Neural progenitor cell (in vitro differentiated cells): ENCODE measurements around the gene BRD4. TPM values are rescaled to one million over a fixed set of nuclear protein-coding genes. Genes with fewer than 3 reads are reported as not detected.

Source experiments
- DNase-seq: peaks from one replicate; pipeline ENCODE4 v3.0.0-alpha.2; 2016; ENCODE audit warnings: low spot score
- H2AFZ ChIP-seq: fragments of 200-600 bp; sonication (generic); replicated peaks from 2 replicates; pipeline ENCODE4 v1.6.1; 2016; ENCODE audit warnings: antibody characterized with exemption
- H3F3A ChIP-seq: fragments of 200-600 bp; sonication (generic); 2 replicates; pipeline ENCODE4 v1.6.1; 2016; ENCODE audit warnings: antibody characterized with exemption, low read depth
- H3K27ac ChIP-seq: fragments of 200-600 bp; sonication (generic); 2 replicates; pipeline ENCODE4 v1.5.1; 2016; ENCODE audit warnings: mild to moderate bottlenecking
- H3K27me3 ChIP-seq: fragments of 200-600 bp; sonication (generic); 2 replicates; pipeline ENCODE4 v1.6.1; 2016; ENCODE audit warnings: mild to moderate bottlenecking, moderate library complexity
- H3K36me3 ChIP-seq: fragments of 200-600 bp; sonication (generic); 2 replicates; pipeline ENCODE4 v1.5.1; 2016
- H3K4me1 ChIP-seq: fragments of 200-600 bp; sonication (generic); 2 replicates; pipeline ENCODE4 v1.6.1; 2016; ENCODE audit warnings: mixed run types
- H3K4me2 ChIP-seq: fragments of 200-600 bp; sonication (generic); 2 replicates; pipeline ENCODE4 v1.6.1; 2016
- H3K4me3 ChIP-seq: fragments of 200-600 bp; sonication (generic); 2 replicates; pipeline ENCODE4 v1.5.1; 2016
- H3K79me2 ChIP-seq: fragments of 200-600 bp; sonication (generic); 2 replicates; pipeline ENCODE4 v1.6.1; 2016; ENCODE audit warnings: low read depth
- H3K9ac ChIP-seq: fragments of 200-600 bp; sonication (generic); 2 replicates; pipeline ENCODE4 v1.6.1; 2016
- H3K9me3 ChIP-seq: fragments of 200-600 bp; sonication (generic); 2 replicates; pipeline ENCODE4 v1.5.1; 2016; ENCODE audit warnings: low read depth
- H4K20me1 ChIP-seq: fragments of 200-600 bp; sonication (generic); 2 replicates; pipeline ENCODE4 v1.6.1; 2016; ENCODE audit warnings: low read depth
- H3K27ac Mint-ChIP-seq: 3 replicates; pipeline ENCODE4 v1.8.0; 2021; ENCODE audit warnings: mixed read lengths
- H3K27me3 Mint-ChIP-seq: 2 replicates; pipeline ENCODE4 v1.8.0; 2022; ENCODE audit warnings: low read depth, mild to moderate bottlenecking, inconsistent platforms, moderate library complexity, mixed read lengths; ENCODE audit not compliant: insufficient read depth
- H3K36me3 Mint-ChIP-seq: 3 replicates; pipeline ENCODE4 v1.8.0; 2021; ENCODE audit warnings: mixed read lengths
- H3K4me1 Mint-ChIP-seq: 3 replicates; pipeline ENCODE4 v1.8.0; 2021; ENCODE audit warnings: mixed read lengths
- H3K4me3 Mint-ChIP-seq: 3 replicates; pipeline ENCODE4 v1.8.0; 2021; ENCODE audit warnings: mild to moderate bottlenecking, moderate library complexity, mixed read lengths
- H3K9me3 Mint-ChIP-seq: 3 replicates; pipeline ENCODE4 v1.8.0; 2020; ENCODE audit warnings: mixed read lengths
- EZH2 ChIP-seq: fragments of 200-600 bp; sonication (generic); IDR thresholded peaks from 2 replicates; pipeline ENCODE4 v1.6.1; 2017; ENCODE audit warnings: antibody characterized with exemption, mild to moderate bottlenecking, moderate library complexity
- EZH2phosphoT487 ChIP-seq: fragments of 200-600 bp; sonication (generic); IDR thresholded peaks from 2 replicates; pipeline ENCODE4 v1.6.1; 2017; ENCODE audit warnings: antibody characterized with exemption
- total RNA-seq: library from RNA; depleted of rRNA; stranded (reverse); fragments of >200 nt; gene quantifications from 2 replicates; pipeline ENCODE4 v1.2.3, GENCODE V29; 2015; ENCODE audit warnings: low replicate concordance
- TF ChIP-seq, protein P1 (sequence below): fragments of 200-600 bp; sonication (generic); IDR thresholded peaks from 2 replicates; pipeline ENCODE4 v1.5.1; 2017; ENCODE audit warnings: antibody characterized with exemption, mild to moderate bottlenecking

Gene BRD4
- total RNA-seq, 1 donor from 2014 or later = 14.5 TPM

- H3K4me3 ChIP-seq = no peak overlapping the region
- H3K9me3 ChIP-seq = no peaks in the 10 kb centered on the region
- H4K20me1 ChIP-seq = peaks cover 100% of the 10 kb centered on the region
- Mint-ChIP-seq H3K4me3 (no peak overlapping the region), H3K27me3 (peaks cover 3% of the 10 kb centered on the region), H3K27ac (no peak overlapping the region), H3K36me3 (peaks cover 28% of the 10 kb centered on the region), H3K9me3 (no peaks in the 10 kb centered on the region), H3K4me1 (peaks cover 20% of the 10 kb centered on the region)
- no peaks in the 10 kb centered on the region for H3K27me3 ChIP-seq
- TF ChIP-seq, protein P1, sequence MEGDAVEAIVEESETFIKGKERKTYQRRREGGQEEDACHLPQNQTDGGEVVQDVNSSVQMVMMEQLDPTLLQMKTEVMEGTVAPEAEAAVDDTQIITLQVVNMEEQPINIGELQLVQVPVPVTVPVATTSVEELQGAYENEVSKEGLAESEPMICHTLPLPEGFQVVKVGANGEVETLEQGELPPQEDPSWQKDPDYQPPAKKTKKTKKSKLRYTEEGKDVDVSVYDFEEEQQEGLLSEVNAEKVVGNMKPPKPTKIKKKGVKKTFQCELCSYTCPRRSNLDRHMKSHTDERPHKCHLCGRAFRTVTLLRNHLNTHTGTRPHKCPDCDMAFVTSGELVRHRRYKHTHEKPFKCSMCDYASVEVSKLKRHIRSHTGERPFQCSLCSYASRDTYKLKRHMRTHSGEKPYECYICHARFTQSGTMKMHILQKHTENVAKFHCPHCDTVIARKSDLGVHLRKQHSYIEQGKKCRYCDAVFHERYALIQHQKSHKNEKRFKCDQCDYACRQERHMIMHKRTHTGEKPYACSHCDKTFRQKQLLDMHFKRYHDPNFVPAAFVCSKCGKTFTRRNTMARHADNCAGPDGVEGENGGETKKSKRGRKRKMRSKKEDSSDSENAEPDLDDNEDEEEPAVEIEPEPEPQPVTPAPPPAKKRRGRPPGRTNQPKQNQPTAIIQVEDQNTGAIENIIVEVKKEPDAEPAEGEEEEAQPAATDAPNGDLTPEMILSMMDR = no peak
- TF ChIP-seq EZH2 (no peak), EZH2phosphoT487 (no peak)
- no peak overlapping the region for H3K9ac ChIP-seq
- no peak for DNase-seq
- no peaks in the 10 kb centered on the region for H3K36me3 ChIP-seq
- no peak overlapping the region for H2AFZ ChIP-seq
- H3K79me2 ChIP-seq = peaks cover 100% of the 10 kb centered on the region
- H3K4me2 ChIP-seq = no peak overlapping the region
- no peak overlapping the region for H3K27ac ChIP-seq
- peaks cover 2% of the 10 kb centered on the region for H3F3A ChIP-seq
- H3K4me1 ChIP-seq = peaks cover 10% of the 10 kb centered on the region
These were observed 57.9 kb downstream of the BRD4 start for GRCh38 chr19:15274477-15274876.

- H3K4me1 ChIP-seq = no peaks in the 10 kb centered on the region
- H3K9ac ChIP-seq = no peak overlapping the region
- peaks cover 98% of the 10 kb centered on the region for H4K20me1 ChIP-seq
- Mint-ChIP-seq H3K27ac (no peak overlapping the region), H3K27me3 (peaks cover 6% of the 10 kb centered on the region), H3K4me3 (no peak overlapping the region), H3K4me1 (peaks cover 3% of the 10 kb centered on the region), H3K9me3 (no peaks in the 10 kb centered on the region), H3K36me3 (peaks cover 47% of the 10 kb centered on the region)
- no peaks in the 10 kb centered on the region for H3K36me3 ChIP-seq
- TF ChIP-seq, protein P1 = no peak
- TF ChIP-seq EZH2phosphoT487 (no peak), EZH2 (no peak)
- H3K27ac ChIP-seq = no peak overlapping the region
- H2AFZ ChIP-seq = no peak overlapping the region
- no peak overlapping the region for H3K4me3 ChIP-seq
- H3K27me3 ChIP-seq = no peaks in the 10 kb centered on the region
- peaks cover 2% of the 10 kb centered on the region for H3F3A ChIP-seq
- no peak for DNase-seq
- H3K4me2 ChIP-seq = no peak overlapping the region
- no peaks in the 10 kb centered on the region for H3K9me3 ChIP-seq
- H3K79me2 ChIP-seq = peaks cover 86% of the 10 kb centered on the region
These were observed 62.5 kb downstream of the BRD4 start for GRCh38 chr19:15269806-15270205.

DNA sequence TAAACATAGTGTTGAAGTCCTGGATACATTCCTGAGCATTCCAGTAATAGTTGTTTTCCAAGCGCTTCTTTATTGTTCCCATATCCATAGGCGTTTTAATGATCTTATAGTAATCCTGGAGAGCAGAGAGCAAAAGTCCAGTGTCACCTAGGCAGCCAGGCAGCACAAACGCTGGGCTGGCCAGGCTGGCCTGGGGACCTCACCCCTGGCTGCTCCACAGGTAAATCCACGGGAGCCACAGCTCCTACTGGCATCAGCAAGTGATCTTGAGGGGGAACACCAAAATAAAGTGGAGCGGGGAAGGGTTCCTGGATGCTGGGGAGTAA lies 63.4 kb downstream of the BRD4 start:
- H3K27ac ChIP-seq = no peak overlapping the region
- no peaks in the 10 kb centered on the region for H3K27me3 ChIP-seq
- H3K4me1 Mint-ChIP-seq = peaks cover under 1% of the 10 kb centered on the region
- no peaks in the 10 kb centered on the region for H3K4me1 ChIP-seq
- TF ChIP-seq, protein P1 = no peak
- TF ChIP-seq EZH2 (no peak), EZH2phosphoT487 (no peak)
- peaks cover 47% of the 10 kb centered on the region for H3K36me3 Mint-ChIP-seq
- H3K36me3 ChIP-seq = no peaks in the 10 kb centered on the region
- H4K20me1 ChIP-seq = peaks cover 97% of the 10 kb centered on the region
- H3K27me3 Mint-ChIP-seq = peaks cover 6% of the 10 kb centered on the region
- no peaks in the 10 kb centered on the region for H3K9me3 ChIP-seq
- no peak overlapping the region for H3K4me3 ChIP-seq
- H3K9ac ChIP-seq = no peak overlapping the region
- no peaks in the 10 kb centered on the region for H3K9me3 Mint-ChIP-seq
- peaks cover 82% of the 10 kb centered on the region for H3K79me2 ChIP-seq
- no peak overlapping the region for H3K4me2 ChIP-seq
- H3K4me3 Mint-ChIP-seq = no peak overlapping the region
- H3K27ac Mint-ChIP-seq = no peak overlapping the region
- no peak overlapping the region for H2AFZ ChIP-seq
- peaks cover 10% of the 10 kb centered on the region for H3F3A ChIP-seq
- DNase-seq = no peak
